Measurements from ENCODE around the gene ZFYVE27. TPM values are rescaled to one million over a fixed set of nuclear protein-coding genes. Genes with fewer than 3 reads are reported as not detected.

ZFYVE27 gene
- total and polyA plus RNA-seq, 7 donors, result 7.2 to 42.2 (median 11.0) TPM

GRCh38 chr10:97771913-97772823, 35.2 kb downstream of the ZFYVE27 start, which contains the start of gene SFRP5:
Gene SFRP5, minus strand, starts transcription at chr10:97771999. Its CDS starts 166 bp downstream, at chr10:97771833.
- intact Hi-C loops (cut with DNase I), result no loop called here
- Histone ChIP-seq H3K4me1 (peaks cover 0 to 11% (median 8%) of the 10 kb centered on the region in 4 donors), H3K27ac (no peak within 1 kb of the TSS), H3K9me3 (no peaks in the 10 kb centered on the region), H3K4me3 (peak within 1 kb of the TSS in 3 of 4 donors; percentile 34 to 39 (median 38)), H3K27me3 (peaks cover 17 to 53% (median 30%) of the 10 kb centered on the region in 3 donors), H3K36me3 (no peaks in the 10 kb centered on the region)
- TF ChIP-seq EP300 (IDR thresholded peaks at IDR 0.05) (no peak), POLR2AphosphoS5 (IDR thresholded peaks at IDR 0.05) (peak in 2 of 4 donors; percentile 36 to 39)
- 9 to 10% methylated on average over 44 of the region's 44 CpGs for WGBS, 2 donors
- DNase-seq, result no peak

- intact Hi-C loops (cut with DNase I), result no loop called here
- Histone ChIP-seq H3K27ac (no peak overlapping the region), H3K4me3 (no peak overlapping the region), H3K27me3 (peaks cover 17 to 51% (median 30%) of the 10 kb centered on the region in 3 donors), H3K9me3 (no peaks in the 10 kb centered on the region), H3K36me3 (no peaks in the 10 kb centered on the region), H3K4me1 (peaks cover 0 to 11% (median 8%) of the 10 kb centered on the region in 4 donors)
- DNase-seq, result no peak
- TF ChIP-seq CTCF (IDR thresholded peaks at IDR 0.05) (no peak), POLR2A (IDR thresholded peaks at IDR 0.05) (no peak), EP300 (IDR thresholded peaks at IDR 0.05) (no peak), POLR2AphosphoS5 (IDR thresholded peaks at IDR 0.05) (no peak)
- WGBS, 2 donors, result 50 to 60% methylated on average over 1 of the region's 1 CpG
Measured at GRCh38 chr10:97773096-97773495, 36.2 kb downstream of the ZFYVE27 start.

GRCh38 chr10:97774811-97775294, 37.9 kb downstream of the ZFYVE27 start:
- H3K27ac ChIP-seq, result no peak overlapping the region
- DNase-seq, result no peak
- no peaks in the 10 kb centered on the region for H3K9me3 ChIP-seq
- no peak overlapping the region for H3K4me3 ChIP-seq
- WGBS, 2 donors, result 45 to 75% methylated on average over 10 of the region's 10 CpGs
- peaks cover 17 to 42% (median 25%) of the 10 kb centered on the region in 3 donors for H3K27me3 ChIP-seq
- H3K36me3 ChIP-seq, result no peaks in the 10 kb centered on the region
- peaks cover 0 to 11% (median 8%) of the 10 kb centered on the region in 4 donors for H3K4me1 ChIP-seq
- intact Hi-C loops (cut with DNase I), result no loop called here
- TF ChIP-seq CTCF (IDR thresholded peaks at IDR 0.05), result no peak
- no peak for TF ChIP-seq EP300 (IDR thresholded peaks at IDR 0.05)
- no peak for TF ChIP-seq POLR2AphosphoS5 (IDR thresholded peaks at IDR 0.05)
- TF ChIP-seq POLR2A (IDR thresholded peaks at IDR 0.05), result no peak

- H3K36me3 ChIP-seq, result no peaks in the 10 kb centered on the region
- no peak for DNase-seq
- peaks cover 3 to 19% (median 4%) of the 10 kb centered on the region in 3 donors for H3K27me3 ChIP-seq
- no peak for TF ChIP-seq CTCF (IDR thresholded peaks at IDR 0.05)
- intact Hi-C loops (cut with DNase I), result no loop called here
- no peaks in the 10 kb centered on the region for H3K9me3 ChIP-seq
- H3K27ac ChIP-seq, result no peak overlapping the region
- no peak overlapping the region for H3K4me3 ChIP-seq
- 93 to 95% methylated on average over 4 of the region's 4 CpGs for WGBS, 2 donors
- peaks cover 0 to 3% (median 0%) of the 10 kb centered on the region in 4 donors for H3K4me1 ChIP-seq
Measured at GRCh38 chr10:97777143-97777542, 40.2 kb downstream of the ZFYVE27 start.

All from sigmoid colon (tissue), 7 donors.